Iris pigment epithelial cell (primary cell): ENCODE results near the gene PCDHB4.
"Not testable (repeated sequence)": the region's sequence is repeated elsewhere in the genome, so short reads cannot be mapped to it uniquely, and the experiment has no call there.

Experiments
- DNase-seq: peaks from one replicate; pipeline ENCODE4 v3.0.0-alpha.2; 2011; ENCODE audit warnings: low read depth

The PCDHB4 gene

GRCh38 chr5:141121563-141121962 is at the start of gene PCDHB4:
Gene PCDHB4 (plus strand): TSS chr5:141121818. CDS start chr5:141121999, 181 bp downstream.
- DNase-seq, result no peak

- DNase-seq, result no peak
Observed at GRCh38 chr5:141077826-141078225, 43.8 kb upstream of the PCDHB4 start.

- DNase-seq, result no peak
Observed at GRCh38 chr5:141082228-141082627, 39.4 kb upstream of the PCDHB4 start.

GRCh38 chr5:141084487-141084989 is 37.1 kb upstream of the PCDHB4 start:
- DNase-seq, result peak; percentile 22

GRCh38 chr5:141094481-141095262 is 26.9 kb upstream of the PCDHB4 start, which contains the start of gene PCDHB2:
Gene PCDHB2 (plus strand): TSS chr5:141094615. CDS start chr5:141094791, 176 bp downstream.
- DNase-seq, result no peak

GRCh38 chr5:141095263-141095641 is 26.4 kb upstream of the PCDHB4 start:
- DNase-seq, result no peak

GRCh38 chr5:141096181-141096580 is 25.4 kb upstream of the PCDHB4 start:
- not testable (repeated sequence) for DNase-seq

GRCh38 chr5:141096586-141096985 is 25.0 kb upstream of the PCDHB4 start:
- not testable (repeated sequence) for DNase-seq

- peak; percentile 3 for DNase-seq
Observed at GRCh38 chr5:141100243-141100805, 21.3 kb upstream of the PCDHB4 start, which contains the start of gene PCDHB3. Gene PCDHB3 (plus strand): TSS chr5:141100473. CDS start chr5:141100650, 177 bp downstream.

GRCh38 chr5:141101059-141101458 is 20.6 kb upstream of the PCDHB4 start:
- DNase-seq, result no peak

GRCh38 chr5:141102070-141102469 is 19.5 kb upstream of the PCDHB4 start:
- not testable (repeated sequence) for DNase-seq

GRCh38 chr5:141102471-141102870 is 19.1 kb upstream of the PCDHB4 start:
- DNase-seq, result not testable (repeated sequence)

- DNase-seq, result no peak
Observed at GRCh38 chr5:141105350-141105749, 16.3 kb upstream of the PCDHB4 start.

- DNase-seq, result no peak
Observed at GRCh38 chr5:141119250-141119649, 2.4 kb upstream of the PCDHB4 start.

- no peak for DNase-seq
Observed at GRCh38 chr5:141121985-141122384, 367 bp downstream of the PCDHB4 start.

GRCh38 chr5:141123396-141124135 is 1.9 kb downstream of the PCDHB4 start:
- not testable (repeated sequence) for DNase-seq

- no peak for DNase-seq
Observed at GRCh38 chr5:141127305-141127704, 5.7 kb downstream of the PCDHB4 start.

GRCh38 chr5:141135030-141135717 is 13.6 kb downstream of the PCDHB4 start, which contains the start of gene PCDHB5:
Gene PCDHB5 (plus strand): TSS chr5:141135206. CDS start chr5:141135435, 229 bp downstream.
- DNase-seq, result peak; percentile 3

- DNase-seq, result no peak
Observed at GRCh38 chr5:141135718-141136266, 14.2 kb downstream of the PCDHB4 start.

- not testable (repeated sequence) for DNase-seq
Observed at GRCh38 chr5:141137346-141137745, 15.7 kb downstream of the PCDHB4 start.

- DNase-seq, result peak; percentile 11
Observed at GRCh38 chr5:141149812-141150211, 28.2 kb downstream of the PCDHB4 start, which contains the start of gene PCDHB6. Gene PCDHB6 (plus strand): TSS chr5:141150057. CDS start chr5:141150258, 201 bp downstream.
